ENCODE measurements around the gene BTBD17.
A peak's percentile ranks its signal among the peaks of the same experiment; 100 is the strongest.

DNA sequence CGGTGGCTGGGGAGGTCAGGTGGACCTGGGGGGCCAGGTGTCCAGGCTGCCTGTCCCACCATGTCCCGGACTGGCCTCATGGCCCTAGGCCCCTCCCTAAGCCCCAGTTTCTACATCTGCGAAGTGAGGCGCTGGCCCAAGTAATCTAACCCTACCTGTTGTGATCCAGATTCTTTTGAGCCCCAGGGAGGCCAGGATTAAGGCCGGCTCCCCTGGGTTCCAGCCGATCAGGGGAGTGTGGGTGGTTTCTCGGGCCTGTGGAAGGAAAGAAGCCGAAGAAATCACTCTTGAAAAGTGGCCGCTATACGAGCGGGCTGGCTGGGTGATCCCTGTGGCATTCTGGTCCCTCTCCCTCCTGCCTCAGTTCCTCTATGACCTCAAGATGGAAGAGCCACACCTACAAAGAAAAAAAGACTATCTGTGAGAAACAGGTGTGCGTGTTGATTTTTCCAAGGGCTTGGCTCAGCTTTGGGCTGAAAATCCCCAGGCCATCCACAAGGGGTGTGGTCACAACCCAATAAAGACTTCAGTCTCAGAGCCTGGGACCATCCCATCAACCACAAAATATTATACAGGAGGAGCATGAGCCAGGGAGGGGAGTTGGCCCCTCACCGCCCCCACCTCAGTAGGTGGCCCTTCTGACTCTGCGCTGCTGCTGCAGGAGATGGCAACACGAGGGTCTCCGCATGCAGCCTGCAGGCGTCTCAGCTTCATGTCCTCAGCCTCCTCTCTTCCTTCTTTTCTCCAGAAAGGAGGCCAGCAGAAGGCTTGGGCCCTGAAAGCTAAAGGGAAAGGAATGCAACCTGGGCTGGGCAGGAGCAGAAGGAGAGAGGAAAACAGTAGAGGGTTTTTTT is 25.9 kb upstream of the BTBD17 start:
- TF ChIP-seq CTCF (conservative IDR thresholded peaks at IDR 0.05; ENCODE audit: low read depth in 2 of 2) (peak in 1 of 2 experiments; percentile 27; a peak in 2 of 4 replicates), JUNB (IDR thresholded peaks at IDR 0.05; ENCODE audit: unreplicated experiment) (no peak), EZH2phosphoT487 (IDR thresholded peaks at IDR 0.05; ENCODE audit: unreplicated experiment) (no peak), ZNF331 (CRISPR knock-in tag; IDR thresholded peaks at IDR 0.05; ENCODE audit: low read depth) (no peak), POLR2AphosphoS5 (IDR thresholded peaks at IDR 0.05; ENCODE audit: low read depth) (no peak), REST (IDR thresholded peaks at IDR 0.05; ENCODE audit: unreplicated experiment) (no peak), EZH2 (IDR thresholded peaks at IDR 0.05; ENCODE audit: low read depth, unreplicated experiment) (no peak), NANOG (IDR thresholded peaks at IDR 0.05; ENCODE audit: borderline replicate concordance) (no peak), ETS1 (IDR thresholded peaks at IDR 0.05) (no peak), CREB1 (CRISPR knock-in tag; IDR thresholded peaks at IDR 0.05; ENCODE audit: low read depth) (no peak), STAT1 (IDR thresholded peaks at IDR 0.05; ENCODE audit: unreplicated experiment) (no peak), ZNF114 (CRISPR knock-in tag; IDR thresholded peaks at IDR 0.05) (no peak)

Data from GM23338 (cell line).